HG02642 (cell line): Measurements from ENCODE around the gene THSD8.
A peak's percentile ranks its signal among the peaks of the same experiment; 100 is the strongest.

Source experiments
- ATAC-seq: cut with Tn5 transposase; IDR thresholded peaks from one replicate; pipeline ENCODE4 v1.9.1; 2021; ENCODE audit warnings: mild to moderate bottlenecking; ENCODE audit not compliant: unreplicated experiment, poor library complexity

THSD8 gene

GRCh38 chr19:12801466-12802266 is at the start of gene THSD8, which contains the start of gene PRDX2:
Gene THSD8, plus strand, starts transcription at chr19:12802069. Its CDS starts 3 bp downstream, at chr19:12802072.
Gene PRDX2, minus strand, starts transcription at chr19:12801800. Its CDS starts 539 bp downstream, at chr19:12801261.
- ATAC-seq: peak; percentile 41

- ATAC-seq: no peak
Observed at GRCh38 chr19:12754465-12755196, 47.2 kb upstream of the THSD8 start.

GRCh38 chr19:12756150-12756883 is 45.6 kb upstream of the THSD8 start:
- no peak for ATAC-seq

- ATAC-seq: peak; percentile 51
Observed at GRCh38 chr19:12757544-12758274, 44.2 kb upstream of the THSD8 start.

GRCh38 chr19:12759686-12760085 is 42.2 kb upstream of the THSD8 start:
- no peak for ATAC-seq

- ATAC-seq: no peak
Observed at GRCh38 chr19:12763100-12763499, 38.8 kb upstream of the THSD8 start.

GRCh38 chr19:12764698-12765097 is 37.2 kb upstream of the THSD8 start:
- no peak for ATAC-seq

GRCh38 chr19:12766051-12766521 is 35.8 kb upstream of the THSD8 start:
- peak; percentile 62 for ATAC-seq

- ATAC-seq: no peak
Observed at GRCh38 chr19:12767150-12767549, 34.7 kb upstream of the THSD8 start.

GRCh38 chr19:12767666-12768065 is 34.2 kb upstream of the THSD8 start:
- ATAC-seq: no peak

- no peak for ATAC-seq
Observed at GRCh38 chr19:12769689-12770088, 32.2 kb upstream of the THSD8 start.

GRCh38 chr19:12770922-12771321 is 30.9 kb upstream of the THSD8 start:
- ATAC-seq: no peak

GRCh38 chr19:12772323-12772722 is 29.5 kb upstream of the THSD8 start:
- ATAC-seq: no peak

GRCh38 chr19:12773571-12773970 is 28.3 kb upstream of the THSD8 start:
- no peak for ATAC-seq

- peak; percentile 7 for ATAC-seq
Observed at GRCh38 chr19:12774588-12775555, 27.0 kb upstream of the THSD8 start, which contains the start of gene HOOK2. Gene HOOK2, minus strand, starts transcription at chr19:12775552. Its CDS starts 103 bp downstream, at chr19:12775449.

- peak; percentile 34 for ATAC-seq
Observed at GRCh38 chr19:12777217-12778016, 24.5 kb upstream of the THSD8 start.

- no peak for ATAC-seq
Observed at GRCh38 chr19:12778017-12778904, 23.6 kb upstream of the THSD8 start.
